Vagina (tissue), 2 donors: ENCODE measurements around the gene ARL10. TPM values are rescaled to one million over a fixed set of nuclear protein-coding genes. Genes with fewer than 3 reads are reported as not detected.

Experiments
- DNase-seq, 2 donors: peaks; one replicate each; pipeline ENCODE4 v3.0.0-alpha.2; 2017; ENCODE audit errors: extremely low spot score in 2 of 2
- H3K27ac ChIP-seq: fragments of 200-600 bp; sonication (generic); one replicate; pipeline ENCODE4 v1.5.1; 2019
- H3K27me3 ChIP-seq: fragments of 200-600 bp; sonication (generic); one replicate; pipeline ENCODE4 v1.5.1; 2019
- H3K36me3 ChIP-seq, 2 donors: fragments of 200-600 bp; sonication (generic); one replicate each; pipeline ENCODE4 v1.5.1; 2017 to 2019
- H3K4me1 ChIP-seq: fragments of 200-600 bp; sonication (generic); one replicate; pipeline ENCODE4 v1.5.1; 2019
- H3K4me3 ChIP-seq, 2 donors: fragments of 200-600 bp; sonication (generic); 1 replicate in 1 of 2; 2 replicates in 1 of 2; pipeline ENCODE4 v1.5.1; 2016 to 2019
- H3K9me3 ChIP-seq: fragments of 200-600 bp; sonication (generic); one replicate; pipeline ENCODE4 v1.5.1; 2019
- CTCF ChIP-seq, 3 experiments: fragments of 450-650 bp in 2 of 3; fragments of 200-600 bp in 1 of 3; sonication (generic) in 1 of 3; IDR thresholded peaks; one replicate each; pipeline ENCODE4 v1.5.1; 2017 to 2019; ENCODE audit warnings: antibody characterized with exemption in 3 of 3, mild to moderate bottlenecking in 2 of 3, moderate library complexity in 2 of 3
- POLR2A ChIP-seq, 2 donors: fragments of 450-650 bp; IDR thresholded peaks; one replicate each; pipeline ENCODE4 v1.6.1; 2017; ENCODE audit warnings: antibody characterized with exemption in 2 of 2, mild to moderate bottlenecking in 2 of 2, moderate library complexity in 2 of 2
- POLR2AphosphoS5 ChIP-seq, 2 donors: sonication (generic); formaldehyde crosslinking; IDR thresholded peaks; one replicate each; pipeline ENCODE4 v1.9.0; 2017; ENCODE audit warnings: antibody characterized with exemption in 2 of 2, mild to moderate bottlenecking in 2 of 2, low read depth in 1 of 2; ENCODE audit not compliant: insufficient read depth in 1 of 2
- intact Hi-C: fragments of 100-400 bp; cut with DNase I; formaldehyde crosslinking; loops from one replicate; pipeline ENCODE4 v1.15.1; 2023
- total RNA-seq: library from RNA; depleted of rRNA; stranded (reverse); fragments of >200 nt; gene quantifications from one replicate; pipeline ENCODE4 v1.2.3, GENCODE V29; 2016

The ARL10 gene
- total RNA-seq, 1 donor from 2014 or later: 9.8 TPM

- peaks cover 0 to 39% of the 10 kb centered on the region in 2 donors for H3K36me3 ChIP-seq
- H3K27ac ChIP-seq: no peak overlapping the region
- intact Hi-C loops: no loop called here
- H3K4me3 ChIP-seq: no peak overlapping the region
- no peak for DNase-seq
- H3K4me1 ChIP-seq: peaks cover 17% of the 10 kb centered on the region
- no peak for TF ChIP-seq CTCF (IDR thresholded peaks at IDR 0.05)
- no peak for TF ChIP-seq POLR2A (IDR thresholded peaks at IDR 0.05)
- TF ChIP-seq POLR2AphosphoS5 (IDR thresholded peaks at IDR 0.05; ENCODE audit: insufficient read depth in 1 of 2, low read depth in 1 of 2): no peak
- H3K9me3 ChIP-seq: no peaks in the 10 kb centered on the region
- H3K27me3 ChIP-seq: no peaks in the 10 kb centered on the region
These were observed 18.7 kb downstream of the ARL10 start for GRCh38 chr5:176383961-176384360.

- peaks cover 0 to 39% of the 10 kb centered on the region in 2 donors for H3K36me3 ChIP-seq
- peaks cover 20% of the 10 kb centered on the region for H3K4me1 ChIP-seq
- DNase-seq: no peak
- no peaks in the 10 kb centered on the region for H3K9me3 ChIP-seq
- intact Hi-C loops: no loop called here
- H3K27me3 ChIP-seq: no peaks in the 10 kb centered on the region
- no peak overlapping the region for H3K27ac ChIP-seq
- TF ChIP-seq POLR2A (IDR thresholded peaks at IDR 0.05) (no peak), POLR2AphosphoS5 (IDR thresholded peaks at IDR 0.05; ENCODE audit: insufficient read depth in 1 of 2, low read depth in 1 of 2) (no peak), CTCF (IDR thresholded peaks at IDR 0.05) (no peak)
- no peak overlapping the region for H3K4me3 ChIP-seq
These were observed 19.2 kb downstream of the ARL10 start for GRCh38 chr5:176384366-176384930.

GRCh38 chr5:176384991-176385390, 19.7 kb downstream of the ARL10 start:
- Histone ChIP-seq H3K9me3 (no peaks in the 10 kb centered on the region), H3K4me3 (no peak overlapping the region), H3K27ac (no peak overlapping the region), H3K27me3 (no peaks in the 10 kb centered on the region), H3K4me1 (peaks cover 25% of the 10 kb centered on the region), H3K36me3 (peaks cover 0 to 39% of the 10 kb centered on the region in 2 donors)
- TF ChIP-seq POLR2AphosphoS5 (IDR thresholded peaks at IDR 0.05; ENCODE audit: insufficient read depth in 1 of 2, low read depth in 1 of 2): no peak
- TF ChIP-seq POLR2A (IDR thresholded peaks at IDR 0.05): no peak
- TF ChIP-seq CTCF (IDR thresholded peaks at IDR 0.05): no peak
- DNase-seq: no peak
- intact Hi-C loops: no loop called here

GRCh38 chr5:176386491-176386890, 21.2 kb downstream of the ARL10 start:
- DNase-seq: no peak
- H3K4me3 ChIP-seq: no peak overlapping the region
- H3K4me1 ChIP-seq: peaks cover 25% of the 10 kb centered on the region
- TF ChIP-seq POLR2A (IDR thresholded peaks at IDR 0.05) (no peak), CTCF (IDR thresholded peaks at IDR 0.05) (no peak), POLR2AphosphoS5 (IDR thresholded peaks at IDR 0.05; ENCODE audit: insufficient read depth in 1 of 2, low read depth in 1 of 2) (no peak)
- H3K27ac ChIP-seq: no peak overlapping the region
- peaks cover 0 to 52% of the 10 kb centered on the region in 2 donors for H3K36me3 ChIP-seq
- no peaks in the 10 kb centered on the region for H3K27me3 ChIP-seq
- no peaks in the 10 kb centered on the region for H3K9me3 ChIP-seq
- intact Hi-C loops: no loop called here

- intact Hi-C loops: no loop called here
- H3K4me1 ChIP-seq: peaks cover 25% of the 10 kb centered on the region
These were observed 22.2 kb downstream of the ARL10 start for GRCh38 chr5:176387384-176387925.

More at GRCh38 chr5:176387384-176387925, 22.2 kb downstream of the ARL10 start:
- Histone ChIP-seq H3K36me3 (peaks cover 0 to 55% of the 10 kb centered on the region in 2 donors), H3K27ac (no peak overlapping the region), H3K27me3 (no peaks in the 10 kb centered on the region), H3K9me3 (no peaks in the 10 kb centered on the region), H3K4me3 (peak overlapping the region; percentile 76 to 84)
- no peak for DNase-seq
- no peak for TF ChIP-seq POLR2AphosphoS5 (IDR thresholded peaks at IDR 0.05; ENCODE audit: insufficient read depth in 1 of 2, low read depth in 1 of 2)
- no peak for TF ChIP-seq CTCF (IDR thresholded peaks at IDR 0.05)
- no peak for TF ChIP-seq POLR2A (IDR thresholded peaks at IDR 0.05)
